T-helper 1 cell (primary cell): ENCODE data around the gene TM4SF20.
A peak's percentile ranks its signal among the peaks of the same experiment; 100 is the strongest.

Experiments used
- DNase-seq, 5 donors: peaks; one replicate each; pipeline ENCODE4 v3.0.0-alpha.2; 2012 to 2020
- total RNA-seq, 4 donors: gene quantifications; one replicate each; lab custom pipeline; 2026; lab: John Stamatoyannopoulos, UW

Gene TM4SF20
- 0 reads per million in 4 donors for total RNA-seq

- DNase-seq: no peak
Observed at GRCh38 chr2:227379095-227379494, at the start of gene TM4SF20. Gene TM4SF20 (minus strand): TSS chr2:227379306. CDS start chr2:227379268, 38 bp downstream.

- DNase-seq: no peak
Observed at GRCh38 chr2:227428731-227429285, 49.7 kb upstream of the TM4SF20 start.

- no peak for DNase-seq
Observed at GRCh38 chr2:227423656-227424499, 44.8 kb upstream of the TM4SF20 start.

GRCh38 chr2:227420087-227421052 is 41.3 kb upstream of the TM4SF20 start:
- DNase-seq: no peak

- DNase-seq: no peak
Observed at GRCh38 chr2:227416701-227417100, 37.6 kb upstream of the TM4SF20 start.

GRCh38 chr2:227415538-227416424 is 36.7 kb upstream of the TM4SF20 start:
- peak in 1 of 5 donors; percentile 30 for DNase-seq

GRCh38 chr2:227414846-227415245 is 35.7 kb upstream of the TM4SF20 start:
- DNase-seq: no peak

- no peak for DNase-seq
Observed at GRCh38 chr2:227413371-227413770, 34.3 kb upstream of the TM4SF20 start.

- DNase-seq: no peak
Observed at GRCh38 chr2:227412877-227413276, 33.8 kb upstream of the TM4SF20 start.

GRCh38 chr2:227411990-227412350 is 32.9 kb upstream of the TM4SF20 start:
- no peak for DNase-seq

- peak in 1 of 5 donors; percentile 49 for DNase-seq
Observed at GRCh38 chr2:227411320-227411989, 32.3 kb upstream of the TM4SF20 start.

- DNase-seq: no peak
Observed at GRCh38 chr2:227410191-227410590, 31.1 kb upstream of the TM4SF20 start.

- DNase-seq: no peak
Observed at GRCh38 chr2:227407591-227408151, 28.6 kb upstream of the TM4SF20 start.

- DNase-seq: no peak
Observed at GRCh38 chr2:227406177-227407031, 27.3 kb upstream of the TM4SF20 start.

GRCh38 chr2:227404585-227405271 is 25.6 kb upstream of the TM4SF20 start:
- no peak for DNase-seq

GRCh38 chr2:227402959-227403358 is 23.9 kb upstream of the TM4SF20 start:
- DNase-seq: no peak

GRCh38 chr2:227402321-227402720 is 23.2 kb upstream of the TM4SF20 start:
- no peak for DNase-seq

- no peak for DNase-seq
Observed at GRCh38 chr2:227401550-227401949, 22.4 kb upstream of the TM4SF20 start.
